Stimulated activated naive B cell treated with anti-CD40 and anti-IgM and Interleukin-4, amounts not matched to agents 10 μg/mL and 1 μg/mL and 100 μg/mL, for 72 hours (primary cell): Measurements from ENCODE around the gene VPS26C.

Source experiments
- ATAC-seq, 2 donors: fragments of 150-1000 bp; cut with Tn5 transposase; replicated peaks; 2 replicates each; pipeline ENCODE4 v1.10.0; 2021; ENCODE audit warnings: moderate library complexity in 1 of 2
- DNase-seq: peaks from one replicate; pipeline ENCODE4 v3.0.0; 2021
- H3K27ac Mint-ChIP-seq: one replicate; pipeline ENCODE4 v1.8.0; 2022; ENCODE audit warnings: mild to moderate bottlenecking, mixed read lengths
- H3K27me3 Mint-ChIP-seq, 2 donors: one replicate each; pipeline ENCODE4 v1.8.0; 2022; ENCODE audit warnings: mixed read lengths in 2 of 2
- H3K36me3 Mint-ChIP-seq, 2 donors: one replicate each; pipeline ENCODE4 v1.8.0; 2022; ENCODE audit warnings: mixed read lengths in 2 of 2, mild to moderate bottlenecking in 1 of 2
- H3K4me1 Mint-ChIP-seq, 2 donors: one replicate each; pipeline ENCODE4 v1.8.0; 2022; ENCODE audit warnings: mixed read lengths in 2 of 2, mild to moderate bottlenecking in 1 of 2
- H3K4me3 Mint-ChIP-seq, 2 donors: one replicate each; pipeline ENCODE4 v1.8.0; 2022; ENCODE audit warnings: mild to moderate bottlenecking in 2 of 2, mixed read lengths in 2 of 2, moderate library complexity in 1 of 2
- H3K9me3 Mint-ChIP-seq, 2 donors: one replicate each; pipeline ENCODE4 v1.8.0; 2022; ENCODE audit warnings: mixed read lengths in 2 of 2, mild to moderate bottlenecking in 1 of 2

The VPS26C gene

DNA sequence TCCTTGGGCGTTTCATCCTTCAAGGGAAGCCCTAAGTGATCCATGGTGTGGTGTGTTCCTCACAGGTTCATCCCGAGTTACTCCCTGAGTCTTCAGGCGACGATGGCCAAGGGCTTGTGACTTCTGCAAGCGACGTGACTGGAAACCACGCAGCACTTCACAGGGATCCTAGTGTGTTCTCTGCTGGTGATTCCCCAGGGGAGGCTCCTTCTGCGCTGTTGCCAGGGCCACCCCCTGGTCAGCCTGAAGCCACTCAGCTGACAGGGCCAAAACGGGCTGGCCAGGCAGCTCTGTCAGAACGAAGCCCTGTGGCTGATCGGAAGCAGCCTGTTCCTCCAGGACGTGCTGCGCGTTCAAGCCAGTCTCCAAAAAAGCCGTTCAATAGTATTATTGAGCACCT, 71.5 kb downstream of the VPS26C start:
- ATAC-seq (no peak), DNase-seq (no peak)
- H3K27ac Mint-ChIP-seq: no peak overlapping the region
- no peaks in the 10 kb centered on the region for H3K9me3 Mint-ChIP-seq
- no peaks in the 10 kb centered on the region for H3K27me3 Mint-ChIP-seq
- no peak overlapping the region for H3K4me3 Mint-ChIP-seq
- H3K36me3 Mint-ChIP-seq: peaks cover 37 to 69% of the 10 kb centered on the region in 2 donors
- H3K4me1 Mint-ChIP-seq: no peaks in the 10 kb centered on the region

DNA sequence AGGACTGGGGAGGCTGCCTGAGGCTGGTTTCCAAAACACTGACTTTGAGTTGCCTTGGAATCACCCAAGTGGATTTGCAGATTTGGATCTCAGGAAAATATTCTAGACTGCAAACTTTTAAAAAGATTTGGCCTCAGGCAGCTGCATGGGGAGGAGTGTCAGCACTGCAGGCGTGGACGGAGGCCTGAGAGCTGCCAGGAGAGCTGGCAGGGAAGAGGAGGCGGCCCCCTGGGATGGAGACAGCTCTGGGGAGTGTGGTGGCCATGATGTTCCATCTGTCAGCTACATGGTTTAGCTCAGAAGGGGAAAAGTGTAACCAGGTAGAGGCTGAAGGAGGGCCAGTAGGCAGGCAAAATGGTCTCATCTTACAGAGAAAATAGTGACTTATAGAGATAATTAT, 72.1 kb downstream of the VPS26C start:
- no peak for DNase-seq
- no peaks in the 10 kb centered on the region for H3K9me3 Mint-ChIP-seq
- peak overlapping the region; percentile 42 for H3K27ac Mint-ChIP-seq
- ATAC-seq: no peak
- H3K27me3 Mint-ChIP-seq: no peaks in the 10 kb centered on the region
- H3K4me1 Mint-ChIP-seq: no peaks in the 10 kb centered on the region
- H3K4me3 Mint-ChIP-seq: peak overlapping the region in 1 of 2 donors; percentile 20
- peaks cover 34 to 66% of the 10 kb centered on the region in 2 donors for H3K36me3 Mint-ChIP-seq

DNA sequence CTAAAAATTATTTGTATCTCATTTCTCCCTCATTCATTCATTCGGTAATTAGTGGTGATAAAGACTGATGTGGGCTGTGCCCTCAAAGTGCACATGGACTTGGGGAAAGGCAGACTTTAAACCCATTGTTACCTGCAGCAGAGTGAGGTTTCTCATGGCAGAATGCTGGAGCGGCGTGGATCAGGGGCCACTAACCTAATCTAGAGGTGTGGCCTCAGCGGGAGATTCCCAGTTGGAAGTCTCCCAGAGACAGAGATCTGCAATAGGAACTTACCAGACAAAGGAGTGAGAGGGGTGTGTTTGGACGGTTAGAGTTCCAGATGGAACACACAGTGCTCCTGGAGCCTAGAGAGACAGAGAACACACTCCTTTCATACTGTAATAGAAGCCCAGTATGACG, 73.5 kb downstream of the VPS26C start:
- no peak overlapping the region for H3K4me3 Mint-ChIP-seq

DNA sequence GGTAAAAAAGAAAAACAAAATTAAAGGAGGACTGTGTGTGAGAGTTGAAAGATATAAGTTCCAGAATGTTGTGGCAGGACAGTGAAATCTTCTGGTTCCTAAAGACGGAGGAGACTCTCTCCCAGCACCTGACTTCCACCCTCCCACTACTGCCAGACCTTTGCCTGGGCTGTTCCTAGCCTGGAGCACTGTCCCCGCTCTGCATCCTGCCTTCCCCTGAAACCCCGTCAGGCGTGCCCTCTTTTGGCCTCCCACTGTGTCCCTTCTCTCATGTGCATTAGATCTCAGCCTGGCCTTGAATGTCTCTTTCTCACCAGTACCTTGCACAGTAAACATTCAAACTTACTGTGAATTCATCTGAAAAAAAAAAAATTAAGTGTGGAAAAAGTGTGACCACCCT, 74.1 kb downstream of the VPS26C start:
- Mint-ChIP-seq H3K4me3 (no peak overlapping the region), H3K4me1 (no peaks in the 10 kb centered on the region), H3K9me3 (no peaks in the 10 kb centered on the region), H3K36me3 (peaks cover 42 to 66% of the 10 kb centered on the region in 2 donors), H3K27ac (no peak overlapping the region), H3K27me3 (no peaks in the 10 kb centered on the region)
- no peak for DNase-seq
- no peak for ATAC-seq

More for the DNA sequence above, 73.5 kb downstream of the VPS26C start:
- Mint-ChIP-seq H3K36me3 (peaks cover 39 to 65% of the 10 kb centered on the region in 2 donors), H3K27ac (no peak overlapping the region), H3K4me1 (no peaks in the 10 kb centered on the region), H3K27me3 (no peaks in the 10 kb centered on the region), H3K9me3 (no peaks in the 10 kb centered on the region)
- no peak for DNase-seq
- no peak for ATAC-seq

DNA sequence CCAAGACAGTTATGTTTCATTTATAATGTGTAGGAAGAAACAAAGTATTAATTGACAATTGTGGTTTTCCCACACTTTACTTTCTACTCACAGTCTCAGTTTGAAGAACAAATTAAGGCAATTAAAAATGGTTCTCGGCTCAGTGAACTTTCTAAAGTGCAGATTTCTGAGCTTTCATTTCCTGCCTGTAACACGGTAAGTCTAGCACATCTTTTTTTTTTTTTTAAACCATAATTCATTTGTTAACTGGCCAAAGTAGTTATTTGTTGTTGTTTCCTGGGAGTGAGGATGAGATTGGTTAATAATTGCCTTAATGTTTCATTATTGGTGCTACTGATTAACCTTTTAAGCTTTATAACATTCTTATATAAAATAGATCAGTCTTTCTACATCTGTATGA, 75.1 kb downstream of the VPS26C start:
- no peak for DNase-seq
- no peak overlapping the region for H3K27ac Mint-ChIP-seq
- no peak for ATAC-seq
- H3K4me3 Mint-ChIP-seq: no peak overlapping the region
- H3K27me3 Mint-ChIP-seq: no peaks in the 10 kb centered on the region
- H3K36me3 Mint-ChIP-seq: peaks cover 37 to 66% of the 10 kb centered on the region in 2 donors
- no peaks in the 10 kb centered on the region for H3K9me3 Mint-ChIP-seq
- H3K4me1 Mint-ChIP-seq: no peaks in the 10 kb centered on the region

DNA sequence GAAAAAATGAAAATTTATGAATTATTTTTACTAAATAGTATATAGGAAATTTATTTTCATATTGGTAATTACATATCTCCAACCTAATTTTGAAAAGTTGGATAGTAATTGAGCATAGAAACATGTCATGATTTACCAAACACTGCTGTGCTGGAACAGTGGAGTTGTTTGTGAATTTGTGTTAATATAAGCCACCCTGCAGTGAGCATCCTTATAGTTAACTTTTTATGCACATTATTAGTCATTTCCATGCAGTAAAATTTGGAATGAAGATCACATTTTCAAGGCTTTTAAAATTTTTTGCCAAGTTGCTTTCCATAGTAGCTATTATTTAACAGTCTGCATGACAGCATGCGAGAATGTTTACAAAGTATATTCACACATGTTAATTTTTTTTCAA, 78.3 kb downstream of the VPS26C start:
- no peaks in the 10 kb centered on the region for H3K27me3 Mint-ChIP-seq
- no peak overlapping the region for H3K4me3 Mint-ChIP-seq
- H3K27ac Mint-ChIP-seq: no peak overlapping the region
- no peak for ATAC-seq
- H3K36me3 Mint-ChIP-seq: peaks cover 33 to 63% of the 10 kb centered on the region in 2 donors
- no peak for DNase-seq
- H3K4me1 Mint-ChIP-seq: no peaks in the 10 kb centered on the region
- no peaks in the 10 kb centered on the region for H3K9me3 Mint-ChIP-seq

DNA sequence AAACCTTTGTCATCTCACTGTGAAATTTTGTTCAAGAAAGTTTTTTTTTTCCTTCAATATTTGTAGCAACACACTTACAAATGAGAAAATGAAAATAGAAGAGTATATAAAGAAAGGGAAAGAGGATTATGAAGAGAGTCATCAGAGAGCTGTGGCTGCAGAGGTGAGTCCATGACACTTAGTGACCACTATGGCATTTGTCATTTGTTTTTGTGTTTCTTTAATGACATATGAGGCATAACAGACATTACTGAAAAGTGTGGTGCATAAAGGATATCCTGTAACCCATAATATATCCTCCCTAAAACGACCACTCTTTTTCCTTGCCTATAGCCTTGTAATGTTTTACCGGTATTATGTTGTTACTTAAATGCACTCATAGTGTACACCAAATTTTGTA, 80.2 kb downstream of the VPS26C start:
- DNase-seq (no peak), ATAC-seq (no peak)
- peaks cover 27 to 57% of the 10 kb centered on the region in 2 donors for H3K36me3 Mint-ChIP-seq
- H3K4me3 Mint-ChIP-seq: no peak overlapping the region
- no peaks in the 10 kb centered on the region for H3K4me1 Mint-ChIP-seq
- H3K27me3 Mint-ChIP-seq: no peaks in the 10 kb centered on the region
- no peak overlapping the region for H3K27ac Mint-ChIP-seq
- no peaks in the 10 kb centered on the region for H3K9me3 Mint-ChIP-seq

DNA sequence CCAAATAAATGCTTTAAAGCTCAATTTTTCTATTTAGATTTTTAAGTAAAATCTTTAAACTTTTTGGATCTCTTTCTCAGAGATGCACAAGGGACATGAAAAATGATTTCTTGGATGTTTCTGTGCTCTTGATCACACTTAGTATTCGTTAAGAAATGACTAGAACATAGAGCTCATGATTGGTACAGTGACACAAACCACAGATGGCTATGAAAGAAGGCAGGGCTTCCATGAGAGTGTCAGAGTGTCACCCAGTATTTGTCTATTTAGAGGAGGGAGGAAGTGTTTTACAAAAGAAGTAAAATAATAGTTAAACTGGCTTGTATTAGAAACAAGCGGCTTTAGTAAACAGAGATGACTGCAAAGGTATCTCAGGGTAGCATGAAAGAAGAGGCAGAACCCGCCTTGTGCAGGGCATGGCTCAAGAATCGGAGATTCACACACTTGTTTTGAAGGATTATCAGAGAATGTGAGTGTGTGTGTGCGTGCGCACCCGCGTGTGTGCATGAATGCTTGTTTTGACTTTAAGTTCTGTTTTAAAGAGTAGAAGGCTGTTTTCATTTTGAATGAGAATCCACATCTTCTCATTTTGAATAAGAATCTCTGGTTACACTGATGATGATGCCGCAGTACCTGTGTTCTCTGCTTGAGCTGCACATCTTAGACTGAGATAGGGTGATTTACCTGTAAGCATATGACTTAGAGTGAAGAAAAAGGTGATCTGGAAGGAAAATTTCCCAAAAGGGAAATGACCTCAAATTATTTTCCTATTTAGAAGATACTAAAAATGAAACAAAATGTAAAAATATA, 82.1 kb downstream of the VPS26C start:
- no peak for ATAC-seq
- Mint-ChIP-seq H3K36me3 (peaks cover 31 to 59% of the 10 kb centered on the region in 2 donors), H3K9me3 (peaks cover 1 to 2% of the 10 kb centered on the region in 2 donors), H3K4me3 (no peak overlapping the region), H3K27ac (no peak overlapping the region), H3K4me1 (no peaks in the 10 kb centered on the region), H3K27me3 (no peaks in the 10 kb centered on the region)
- DNase-seq: no peak

DNA sequence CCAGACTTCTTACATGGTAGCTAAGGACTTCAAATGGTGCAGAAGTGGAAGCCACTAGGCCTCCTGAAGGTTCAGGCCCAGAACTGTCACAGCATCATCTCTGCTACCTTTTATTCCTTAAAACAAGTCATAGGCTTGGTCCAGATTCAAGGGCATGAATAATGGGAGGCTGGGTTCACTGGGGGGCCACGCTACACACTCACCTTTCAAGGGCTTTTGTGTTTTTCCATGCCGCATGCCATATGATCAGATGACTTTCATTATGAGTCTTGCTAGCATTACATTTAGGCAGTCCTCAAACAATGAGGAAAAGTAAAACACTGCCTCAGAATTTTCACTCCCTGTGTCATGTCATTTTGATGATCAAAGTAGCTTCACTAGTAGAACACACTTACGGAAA, 83.4 kb downstream of the VPS26C start:
- no peak for DNase-seq
- no peaks in the 10 kb centered on the region for H3K27me3 Mint-ChIP-seq
- peaks cover 4 to 8% of the 10 kb centered on the region in 2 donors for H3K9me3 Mint-ChIP-seq
- H3K36me3 Mint-ChIP-seq: peaks cover 30 to 60% of the 10 kb centered on the region in 2 donors
- no peak for ATAC-seq
- H3K4me3 Mint-ChIP-seq: no peak overlapping the region
- no peaks in the 10 kb centered on the region for H3K4me1 Mint-ChIP-seq
- peak overlapping the region; percentile 11 for H3K27ac Mint-ChIP-seq

DNA sequence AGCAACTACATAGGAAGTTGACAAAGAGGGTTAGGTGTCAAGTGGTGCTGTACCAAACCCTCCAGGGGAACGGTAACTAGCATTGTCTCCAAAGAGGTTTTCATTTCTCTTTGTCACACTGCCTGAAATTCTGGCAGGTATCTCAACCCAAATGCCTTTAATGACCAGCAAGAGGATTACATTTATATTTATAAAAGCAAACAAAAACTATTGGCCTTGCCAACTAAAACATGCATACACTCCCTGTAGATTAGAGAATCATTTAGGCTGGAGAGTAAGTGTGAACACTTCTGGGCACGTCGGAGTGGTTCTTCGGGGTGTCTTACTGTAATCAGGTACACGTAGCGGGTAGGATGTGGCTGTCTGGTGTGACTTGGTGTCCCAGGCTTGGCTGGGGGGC, 84.9 kb downstream of the VPS26C start:
- no peak overlapping the region for H3K27ac Mint-ChIP-seq
- H3K9me3 Mint-ChIP-seq: peaks cover 4 to 8% of the 10 kb centered on the region in 2 donors
- no peak overlapping the region for H3K4me3 Mint-ChIP-seq
- DNase-seq: no peak
- H3K36me3 Mint-ChIP-seq: peaks cover 38 to 63% of the 10 kb centered on the region in 2 donors
- no peak for ATAC-seq
- no peaks in the 10 kb centered on the region for H3K4me1 Mint-ChIP-seq
- H3K27me3 Mint-ChIP-seq: no peaks in the 10 kb centered on the region

DNA sequence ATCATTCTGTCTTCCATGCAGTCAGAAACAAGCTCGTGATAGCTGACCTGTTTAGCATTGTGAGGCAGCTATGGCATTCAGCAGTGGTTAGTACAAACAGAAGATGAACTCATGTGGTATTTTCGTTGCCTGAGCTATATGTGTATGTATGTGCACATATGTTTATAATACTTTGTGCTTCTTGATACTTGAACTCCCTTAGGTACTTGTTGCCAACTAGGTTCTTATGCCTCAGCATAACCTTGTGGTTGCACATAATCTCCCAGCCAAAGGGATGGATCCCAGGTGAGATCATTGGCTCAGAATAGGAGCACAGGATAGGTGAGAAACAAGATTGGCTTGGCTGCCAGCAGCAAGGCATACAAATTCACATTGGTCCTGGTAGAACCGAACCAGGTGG, 86.1 kb downstream of the VPS26C start:
- Mint-ChIP-seq H3K27ac (no peak overlapping the region), H3K4me3 (no peak overlapping the region), H3K36me3 (peaks cover 38 to 69% of the 10 kb centered on the region in 2 donors), H3K9me3 (peaks cover 4 to 8% of the 10 kb centered on the region in 2 donors), H3K27me3 (no peaks in the 10 kb centered on the region), H3K4me1 (no peaks in the 10 kb centered on the region)
- ATAC-seq: no peak
- no peak for DNase-seq

DNA sequence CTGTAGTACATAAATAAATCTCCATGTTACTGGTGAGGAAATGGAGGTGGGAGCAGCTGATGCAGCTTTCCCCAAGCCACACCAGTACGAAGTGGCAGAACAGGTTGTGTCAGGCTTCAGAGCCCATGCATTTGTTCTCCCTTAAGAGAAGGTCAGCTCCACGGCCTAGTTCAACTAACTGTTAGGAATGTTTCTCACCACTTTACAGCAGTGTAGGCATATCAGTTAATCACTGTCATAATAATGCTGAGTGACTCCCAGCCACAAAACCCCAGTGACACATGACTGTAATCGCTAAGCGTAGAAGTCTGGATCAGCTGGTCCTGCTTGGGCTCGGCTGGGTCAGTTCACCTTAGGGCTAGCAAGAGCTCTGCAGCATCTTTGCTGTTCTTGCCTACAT, 90.4 kb downstream of the VPS26C start:
- H3K27ac Mint-ChIP-seq: no peak overlapping the region
- H3K9me3 Mint-ChIP-seq: peaks cover 4 to 8% of the 10 kb centered on the region in 2 donors
- no peaks in the 10 kb centered on the region for H3K27me3 Mint-ChIP-seq
- H3K4me3 Mint-ChIP-seq: no peak overlapping the region
- ATAC-seq: no peak
- no peak for DNase-seq
- no peaks in the 10 kb centered on the region for H3K4me1 Mint-ChIP-seq
- peaks cover 43 to 66% of the 10 kb centered on the region in 2 donors for H3K36me3 Mint-ChIP-seq
